AG04450 (cell line): ENCODE measurements around the gene AFMID. TPM values are rescaled to one million over a fixed set of nuclear protein-coding genes. Genes with fewer than 3 reads are reported as not detected.

ENCODE experiments used
- CTCF ChIA-PET: fragments of 300-600, 350-600 bp; formaldehyde crosslinking; extraction: SDS; loops from one replicate; lab custom pipeline; 2022; ENCODE audit warnings: antibody characterized with exemption, inconsistent platforms; lab: Charles Lee
- POLR2A ChIA-PET: fragments of 350-600 bp; formaldehyde crosslinking; extraction: SDS; loops from one replicate; lab custom pipeline; 2021; ENCODE audit warnings: antibody characterized with exemption, inconsistent platforms; lab: Yijun Ruan, JAX
- DNase-seq: peaks from one replicate; pipeline ENCODE4 v3.0.0-alpha.2; 2011; ENCODE audit warnings: low read depth, low spot score
- H3K27ac ChIP-seq: one replicate; pipeline ENCODE4 v1.5.1; 2012; ENCODE audit warnings: low read depth, low read length, control low read depth
- H3K27me3 ChIP-seq: one replicate; pipeline ENCODE4 v1.6.0; 2012; ENCODE audit warnings: low read length; ENCODE audit not compliant: control insufficient read depth, insufficient read depth
- H3K4me3 ChIP-seq: 2 replicates; pipeline ENCODE4 v1.5.1; 2011; ENCODE audit warnings: mild to moderate bottlenecking, low read depth, low read length, control low read depth
- H3K9me3 ChIP-seq: 2 replicates; pipeline ENCODE4 v1.5.1; 2012; ENCODE audit warnings: low read length; ENCODE audit not compliant: control insufficient read depth, insufficient read depth
- polyA plus RNA-seq: library from polyadenylated mRNA; depleted of rRNA; stranded (reverse); fragments of >200 nt; gene quantifications from 2 replicates; pipeline ENCODE4 v1.2.3, GENCODE V29; 2011
- TF ChIP-seq, protein P1 (sequence below): IDR thresholded peaks from 2 replicates; pipeline ENCODE4 v1.5.1; 2011; ENCODE audit warnings: low read depth, low read length, control low read depth, inconsistent platforms

The AFMID gene
- polyA plus RNA-seq, 1 experiment, result 26.2 TPM

DNA sequence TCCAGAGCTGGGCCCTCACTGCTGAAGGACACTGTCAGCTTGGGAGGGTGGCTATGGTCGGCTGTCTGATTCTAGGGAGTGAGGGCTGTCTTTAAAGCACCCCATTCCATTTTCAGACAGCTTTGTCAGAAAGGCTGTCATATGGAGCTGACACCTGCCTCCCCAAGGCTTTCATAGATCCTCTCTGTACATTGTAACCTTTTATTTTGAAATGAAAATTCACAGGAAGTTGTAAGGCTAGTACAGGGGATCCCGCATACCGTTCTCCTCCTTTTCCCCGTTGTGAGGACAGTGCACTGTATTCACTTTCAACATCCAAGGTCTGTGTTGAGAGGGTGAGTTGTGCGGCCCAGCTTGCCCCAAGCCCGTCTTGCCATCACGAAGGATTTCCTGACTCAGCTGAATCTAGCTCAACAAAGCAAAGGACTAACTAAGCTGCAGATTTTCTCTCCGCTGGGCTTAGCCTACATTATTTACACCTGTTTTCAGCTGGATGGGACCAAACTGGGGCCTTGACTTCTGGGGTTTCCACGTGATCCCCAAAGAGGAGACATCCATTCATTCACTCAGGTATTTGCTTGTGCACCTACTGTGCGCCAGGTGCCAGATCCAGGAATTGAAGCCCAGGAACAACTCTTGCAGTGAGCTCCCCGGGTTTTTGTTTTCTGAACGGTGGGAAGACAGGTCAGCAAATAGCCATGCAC lies 39.0 kb downstream of the AFMID start:
- Histone ChIP-seq H3K4me3 (no peak overlapping the region), H3K27me3 (peaks cover 14% of the 10 kb centered on the region), H3K9me3 (no peaks in the 10 kb centered on the region; the same call in 1 of the 2 replicates), H3K27ac (no peak overlapping the region)
- DNase-seq, result no peak
- ChIA-PET CTCF (interaction anchor here (1.4 kb wide), 1 partner anchor 24 kb away, joined by 5 read pairs; no protein-coding TSS in a partner anchor), POLR2A (interaction anchor here (0.6 to 1.1 kb wide), 3 partner anchors 20 to 268 kb away, joined by 4 to 7 read pairs (median 4); partner anchors contain the start of gene TNRC6C)
- TF ChIP-seq, protein P1, sequence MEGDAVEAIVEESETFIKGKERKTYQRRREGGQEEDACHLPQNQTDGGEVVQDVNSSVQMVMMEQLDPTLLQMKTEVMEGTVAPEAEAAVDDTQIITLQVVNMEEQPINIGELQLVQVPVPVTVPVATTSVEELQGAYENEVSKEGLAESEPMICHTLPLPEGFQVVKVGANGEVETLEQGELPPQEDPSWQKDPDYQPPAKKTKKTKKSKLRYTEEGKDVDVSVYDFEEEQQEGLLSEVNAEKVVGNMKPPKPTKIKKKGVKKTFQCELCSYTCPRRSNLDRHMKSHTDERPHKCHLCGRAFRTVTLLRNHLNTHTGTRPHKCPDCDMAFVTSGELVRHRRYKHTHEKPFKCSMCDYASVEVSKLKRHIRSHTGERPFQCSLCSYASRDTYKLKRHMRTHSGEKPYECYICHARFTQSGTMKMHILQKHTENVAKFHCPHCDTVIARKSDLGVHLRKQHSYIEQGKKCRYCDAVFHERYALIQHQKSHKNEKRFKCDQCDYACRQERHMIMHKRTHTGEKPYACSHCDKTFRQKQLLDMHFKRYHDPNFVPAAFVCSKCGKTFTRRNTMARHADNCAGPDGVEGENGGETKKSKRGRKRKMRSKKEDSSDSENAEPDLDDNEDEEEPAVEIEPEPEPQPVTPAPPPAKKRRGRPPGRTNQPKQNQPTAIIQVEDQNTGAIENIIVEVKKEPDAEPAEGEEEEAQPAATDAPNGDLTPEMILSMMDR, result no peak

DNA sequence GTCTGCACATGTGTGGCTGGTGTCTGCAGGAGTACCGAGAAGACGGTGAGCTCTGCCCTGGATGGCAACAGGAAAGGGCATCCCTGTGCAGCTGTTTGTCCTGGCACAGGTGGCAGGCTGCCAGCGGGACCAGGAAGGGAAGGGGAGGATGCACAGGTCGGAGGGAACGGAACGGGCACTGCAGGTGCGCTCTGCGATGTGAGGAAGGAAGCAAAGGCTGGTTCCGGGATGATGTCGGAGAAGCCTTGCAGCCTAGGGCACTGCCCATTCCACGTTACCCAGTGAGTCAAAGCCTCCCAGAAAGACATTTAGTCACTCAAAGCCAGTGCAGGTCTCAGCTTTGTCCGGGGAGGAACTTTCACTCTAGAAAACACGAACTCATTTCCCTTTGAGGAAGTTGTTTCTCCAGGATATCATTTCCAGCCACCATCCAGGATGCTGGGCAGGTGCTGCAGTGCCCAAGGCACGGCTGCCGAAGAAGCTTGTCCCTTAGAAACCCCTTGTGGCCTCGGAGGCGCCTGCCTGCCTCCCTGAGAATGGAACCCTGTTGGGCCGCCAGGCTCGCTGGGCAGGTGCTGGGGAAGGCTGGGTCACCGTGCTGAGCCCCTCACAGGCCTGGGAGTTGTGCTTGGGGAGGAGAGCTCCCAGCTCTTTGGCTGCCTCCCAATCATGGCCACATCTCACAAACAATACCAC lies 39.7 kb downstream of the AFMID start:
- H3K4me3 ChIP-seq, result no peak overlapping the region
- H3K9me3 ChIP-seq, result no peaks in the 10 kb centered on the region; the same call in 1 of the 2 replicates
- no peak overlapping the region for H3K27ac ChIP-seq
- CTCF ChIA-PET, result no interaction called here
- peaks cover 18% of the 10 kb centered on the region for H3K27me3 ChIP-seq
- TF ChIP-seq, protein P1, result no peak
- POLR2A ChIA-PET, result interaction anchor here (0.6 kb wide), 1 partner anchor 45 kb away, joined by 7 read pairs; no protein-coding TSS in a partner anchor
- no peak for DNase-seq

DNA sequence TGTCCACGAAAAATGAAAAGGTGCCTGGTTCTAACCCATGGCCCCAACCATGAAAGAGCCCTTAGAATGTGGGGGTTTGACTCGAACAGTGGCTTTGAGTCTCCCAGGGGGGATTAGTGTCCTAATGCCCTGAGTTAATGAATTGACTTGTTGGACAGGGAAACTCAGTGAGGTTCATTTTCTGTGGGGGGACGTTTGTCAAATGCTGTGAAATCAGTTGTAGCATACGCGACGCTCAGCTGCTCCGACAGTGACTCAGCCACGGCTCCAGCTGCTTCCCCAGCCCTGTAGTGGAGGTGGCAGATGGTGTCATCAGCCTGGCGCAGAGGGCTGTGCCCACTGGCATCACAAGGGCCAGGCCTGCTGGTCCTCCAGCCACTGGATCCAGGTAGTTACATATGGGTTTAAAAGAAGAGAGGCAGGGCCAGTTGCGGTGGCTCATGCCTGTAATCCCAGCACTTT lies 40.3 kb downstream of the AFMID start:
- CTCF ChIA-PET, result no interaction called here
- Histone ChIP-seq H3K27me3 (peaks cover 24% of the 10 kb centered on the region), H3K27ac (no peak overlapping the region), H3K4me3 (no peak overlapping the region), H3K9me3 (no peaks in the 10 kb centered on the region; the same call in 1 of the 2 replicates)
- TF ChIP-seq, protein P1, result no peak
- DNase-seq, result no peak
- POLR2A ChIA-PET, result no interaction called here

DNA sequence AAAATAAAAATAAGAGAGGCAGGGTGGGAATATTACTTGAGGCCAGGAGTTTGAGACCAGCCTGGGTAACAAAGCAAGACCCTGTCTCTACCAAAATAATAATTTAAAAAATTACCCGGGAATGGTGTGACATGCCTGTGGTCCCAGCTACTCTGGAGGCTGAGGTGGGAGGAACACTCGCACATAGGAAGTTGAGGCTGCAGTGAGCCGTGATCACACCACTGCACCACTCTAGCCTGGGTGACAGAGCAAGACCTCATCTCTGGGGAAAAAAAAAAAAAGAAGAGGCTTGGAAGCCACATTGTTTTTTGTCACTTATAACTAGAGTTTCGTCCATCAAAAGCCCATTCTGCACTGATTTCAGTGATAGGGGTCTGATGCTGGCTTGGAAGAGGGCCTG lies 41.0 kb downstream of the AFMID start:
- H3K4me3 ChIP-seq, result no peak overlapping the region
- H3K27me3 ChIP-seq, result peaks cover 31% of the 10 kb centered on the region
- POLR2A ChIA-PET, result interaction anchor here (0.7 kb wide), 1 partner anchor 41 kb away, joined by 3 read pairs; the partner anchor contains the start of genes AFMID and TK1
- no peak overlapping the region for H3K27ac ChIP-seq
- H3K9me3 ChIP-seq, result no peaks in the 10 kb centered on the region; the same call in 1 of the 2 replicates
- TF ChIP-seq, protein P1, result no peak
- no peak for DNase-seq
- CTCF ChIA-PET, result interaction anchor here (0.8 kb wide), 1 partner anchor 22 kb away, joined by 4 read pairs; no protein-coding TSS in a partner anchor
